Dermis blood vessel endothelial cell (primary cell): ENCODE data around the gene LYRM4. TPM values are rescaled to one million over a fixed set of nuclear protein-coding genes. Genes with fewer than 3 reads are reported as not detected.

Experiments used
- DNase-seq: peaks from one replicate; pipeline ENCODE4 v3.0.0; 2010
- total RNA-seq: library from RNA; depleted of rRNA; stranded (reverse); fragments of >200 nt; gene quantifications from 2 replicates; pipeline ENCODE4 v1.2.3, GENCODE V29; 2014

Gene LYRM4
- total RNA-seq, 1 donor from 2014 or later, result 18.5 TPM

- DNase-seq, result no peak
Measured at GRCh38 chr6:5279891-5280338, 19.2 kb upstream of the LYRM4 start.

GRCh38 chr6:5278565-5279120 lies 17.9 kb upstream of the LYRM4 start:
- no peak for DNase-seq

- no peak for DNase-seq
Measured at GRCh38 chr6:5278047-5278446, 17.3 kb upstream of the LYRM4 start.

GRCh38 chr6:5277589-5277988 lies 16.8 kb upstream of the LYRM4 start:
- DNase-seq, result no peak

GRCh38 chr6:5276581-5276980 lies 15.8 kb upstream of the LYRM4 start:
- DNase-seq, result no peak

- DNase-seq, result no peak
Measured at GRCh38 chr6:5275497-5275896, 14.7 kb upstream of the LYRM4 start.

- no peak for DNase-seq
Measured at GRCh38 chr6:5274231-5274630, 13.5 kb upstream of the LYRM4 start.

- DNase-seq, result no peak
Measured at GRCh38 chr6:5271926-5272325, 11.2 kb upstream of the LYRM4 start.

GRCh38 chr6:5270093-5270680 lies 9.4 kb upstream of the LYRM4 start:
- no peak for DNase-seq

- no peak for DNase-seq
Measured at GRCh38 chr6:5266423-5266822, 5.7 kb upstream of the LYRM4 start.

GRCh38 chr6:5261545-5262109 lies 877 bp upstream of the LYRM4 start:
- peak; percentile 17 for DNase-seq

GRCh38 chr6:5260111-5260620 lies 584 bp downstream of the LYRM4 start:
- DNase-seq, result peak; percentile 70

GRCh38 chr6:5259428-5259827 lies 1.3 kb downstream of the LYRM4 start:
- no peak for DNase-seq

- DNase-seq, result no peak
Measured at GRCh38 chr6:5257400-5257799, 3.4 kb downstream of the LYRM4 start.

GRCh38 chr6:5256952-5257351 lies 3.8 kb downstream of the LYRM4 start:
- DNase-seq, result no peak

- peak; percentile 9 for DNase-seq
Measured at GRCh38 chr6:5250911-5251310, 9.8 kb downstream of the LYRM4 start.

GRCh38 chr6:5250451-5250850 lies 10.3 kb downstream of the LYRM4 start:
- DNase-seq, result no peak

GRCh38 chr6:5249451-5250122 lies 11.2 kb downstream of the LYRM4 start:
- DNase-seq, result no peak

GRCh38 chr6:5248302-5249098 lies 12.2 kb downstream of the LYRM4 start:
- DNase-seq, result no peak

GRCh38 chr6:5247201-5247600 lies 13.5 kb downstream of the LYRM4 start:
- DNase-seq, result no peak

- no peak for DNase-seq
Measured at GRCh38 chr6:5246141-5247097, 14.3 kb downstream of the LYRM4 start.

GRCh38 chr6:5243069-5243468 lies 17.7 kb downstream of the LYRM4 start:
- DNase-seq, result no peak
